HPDE6-E6E7 (cell line): ENCODE measurements around the gene TBCA.

Experiments
- DNase-seq: peaks from one replicate; pipeline ENCODE4 v3.0.0; 2011; ENCODE audit warnings: missing footprints; ENCODE audit errors: extremely low spot score

The TBCA gene, protein sequence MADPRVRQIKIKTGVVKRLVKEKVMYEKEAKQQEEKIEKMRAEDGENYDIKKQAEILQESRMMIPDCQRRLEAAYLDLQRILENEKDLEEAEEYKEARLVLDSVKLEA

DNA sequence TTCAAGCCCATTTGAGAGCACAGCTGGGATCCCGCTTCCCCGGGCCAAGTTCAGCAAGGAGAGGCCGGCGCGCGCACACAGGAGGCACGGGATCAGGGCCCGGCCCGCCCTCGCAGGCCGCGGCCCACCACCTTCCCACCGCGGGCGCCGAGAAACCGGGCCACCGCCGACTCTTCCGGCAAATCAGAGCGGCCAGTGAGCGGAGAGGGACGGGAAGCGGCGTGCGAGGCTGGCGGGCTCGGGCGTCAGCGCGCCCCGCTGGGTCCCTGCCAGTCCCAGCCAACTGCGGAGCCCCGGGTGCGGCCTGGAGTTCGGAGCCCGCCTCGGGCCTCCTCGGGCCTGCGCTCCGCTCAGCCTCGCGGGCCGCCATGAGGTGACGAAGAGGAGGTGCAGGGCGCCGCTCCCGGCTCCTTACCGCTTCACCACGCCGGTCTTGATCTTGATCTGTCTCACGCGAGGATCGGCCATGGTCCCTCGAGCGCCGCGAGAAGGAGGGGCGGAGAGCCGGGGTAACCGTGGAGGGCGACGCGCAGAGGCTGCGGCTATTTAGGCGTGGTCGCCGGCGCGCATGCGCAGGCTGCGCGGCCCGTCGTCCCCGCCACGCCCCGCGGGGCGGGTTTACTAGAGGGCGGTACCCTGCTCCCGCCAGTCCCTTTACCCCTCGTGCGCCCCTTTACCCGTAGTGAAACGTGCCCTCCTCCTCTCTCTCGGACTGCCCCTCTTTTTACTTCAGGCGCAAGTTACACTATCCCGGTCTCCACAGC lies at the start of gene TBCA:
TBCA (minus strand) TSS at position 550 of the 764 bp plus-strand sequence; CDS start at position 468, 82 bp downstream.
- DNase-seq = peak; percentile 63

GRCh38 chr5:77824981-77825380 lies 48.8 kb upstream of the TBCA start:
- DNase-seq = no peak

GRCh38 chr5:77816686-77817085 lies 40.5 kb upstream of the TBCA start:
- DNase-seq = peak; percentile 19

- DNase-seq = no peak
Observed at GRCh38 chr5:77812926-77813589, 36.9 kb upstream of the TBCA start.

GRCh38 chr5:77806213-77806843 lies 30.2 kb upstream of the TBCA start:
- no peak for DNase-seq

DNA sequence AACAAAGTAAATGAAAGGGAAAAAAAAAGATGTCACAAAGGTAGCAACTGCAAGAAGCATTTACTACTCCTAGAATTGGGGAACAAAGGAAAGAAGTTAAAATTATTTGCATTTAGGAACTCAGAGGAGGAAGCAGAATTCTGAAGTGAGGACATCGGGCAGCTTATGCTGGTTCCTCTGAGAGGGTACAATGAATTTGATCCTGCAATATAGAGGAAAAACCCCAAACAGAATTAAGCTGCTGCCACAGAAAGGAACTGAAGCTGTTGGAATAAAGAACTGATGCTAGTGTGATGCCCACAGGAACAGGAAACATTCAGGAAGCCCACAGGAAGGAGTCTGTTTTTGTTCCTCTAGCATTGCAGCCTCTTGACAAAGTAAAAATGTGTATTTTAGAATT lies 22.3 kb upstream of the TBCA start:
- DNase-seq = no peak

- DNase-seq = no peak
Observed at GRCh38 chr5:77797136-77797535, 21.0 kb upstream of the TBCA start.

GRCh38 chr5:77795846-77796245 lies 19.7 kb upstream of the TBCA start:
- DNase-seq = no peak

DNA sequence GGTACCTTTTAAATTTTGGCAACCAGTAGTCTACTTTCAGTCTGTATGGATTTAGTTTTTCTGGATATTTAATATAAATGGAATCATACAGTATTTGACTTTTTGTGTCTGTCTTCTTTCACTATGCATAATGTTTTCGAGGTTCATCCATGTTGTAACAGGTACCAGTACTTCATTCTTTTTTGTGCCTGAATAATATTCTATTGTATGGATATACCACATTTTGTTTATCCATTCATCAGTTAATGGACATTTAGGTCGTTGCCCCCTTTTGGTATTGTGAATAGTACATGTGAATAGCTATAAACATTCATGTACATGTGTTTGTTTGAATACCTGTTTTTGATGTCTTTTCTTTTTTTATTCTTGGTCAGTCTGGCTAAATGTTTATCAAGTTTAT lies 19.1 kb upstream of the TBCA start:
- no peak for DNase-seq

DNA sequence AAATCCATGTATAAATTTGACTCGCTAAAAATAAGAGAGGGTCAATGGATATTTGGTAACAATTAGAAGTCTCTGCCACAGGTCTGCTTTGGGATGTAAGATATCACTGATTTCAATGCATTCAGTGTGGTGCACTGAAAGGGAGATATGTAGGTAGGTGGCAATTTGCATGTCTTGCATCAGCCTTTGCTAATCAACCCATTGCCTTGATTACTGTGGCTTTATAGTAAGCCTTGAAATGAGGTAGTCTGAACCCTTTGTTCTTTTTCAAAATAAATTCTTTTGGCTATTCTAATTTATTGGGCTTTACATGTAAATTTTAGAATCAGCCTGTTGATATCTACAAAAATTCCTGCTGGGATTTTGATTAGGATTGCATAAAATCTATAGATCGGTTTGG lies 15.8 kb upstream of the TBCA start:
- no peak for DNase-seq

- DNase-seq = no peak
Observed at GRCh38 chr5:77791356-77791755, 15.2 kb upstream of the TBCA start.

GRCh38 chr5:77785229-77785628 lies 9.1 kb upstream of the TBCA start:
- DNase-seq = no peak

DNA sequence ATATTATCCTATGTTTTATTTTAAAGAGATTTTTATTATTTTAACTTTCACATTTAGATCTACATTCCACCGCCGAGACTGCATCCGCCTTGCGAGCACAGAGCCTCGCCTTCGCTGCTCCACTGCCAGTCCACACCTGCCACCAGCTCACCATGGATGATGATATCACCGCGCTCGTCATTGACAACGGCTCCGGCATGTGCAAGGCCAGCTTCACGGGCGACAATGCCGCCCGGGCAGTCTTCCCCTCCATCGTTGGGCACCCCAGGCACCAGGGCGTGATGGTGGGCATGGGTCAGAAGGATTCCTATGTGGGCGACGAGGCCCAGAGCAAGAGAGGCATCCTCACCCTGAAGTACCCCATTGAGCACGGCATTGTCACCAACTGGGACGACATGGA lies 8.6 kb upstream of the TBCA start:
- no peak for DNase-seq

DNA sequence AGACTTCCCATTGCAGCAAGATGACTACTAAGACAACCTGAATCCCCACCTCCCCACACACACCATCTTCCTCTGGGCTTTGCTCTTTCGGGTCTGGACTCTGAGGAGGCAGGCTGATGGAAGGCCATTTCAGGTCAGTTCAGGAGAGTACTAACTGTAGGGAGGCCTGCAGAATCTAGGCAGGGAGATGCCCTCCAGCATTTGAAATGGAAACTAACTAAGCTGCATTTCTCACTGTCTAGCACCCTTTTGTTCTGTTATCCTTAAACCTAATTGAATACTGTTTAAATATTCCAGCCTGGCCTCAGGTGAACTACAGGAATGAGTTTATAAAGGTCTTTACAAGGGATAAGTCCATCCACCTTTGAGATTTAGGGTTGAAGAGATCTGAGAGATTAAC lies 4.9 kb upstream of the TBCA start:
- DNase-seq = no peak

DNA sequence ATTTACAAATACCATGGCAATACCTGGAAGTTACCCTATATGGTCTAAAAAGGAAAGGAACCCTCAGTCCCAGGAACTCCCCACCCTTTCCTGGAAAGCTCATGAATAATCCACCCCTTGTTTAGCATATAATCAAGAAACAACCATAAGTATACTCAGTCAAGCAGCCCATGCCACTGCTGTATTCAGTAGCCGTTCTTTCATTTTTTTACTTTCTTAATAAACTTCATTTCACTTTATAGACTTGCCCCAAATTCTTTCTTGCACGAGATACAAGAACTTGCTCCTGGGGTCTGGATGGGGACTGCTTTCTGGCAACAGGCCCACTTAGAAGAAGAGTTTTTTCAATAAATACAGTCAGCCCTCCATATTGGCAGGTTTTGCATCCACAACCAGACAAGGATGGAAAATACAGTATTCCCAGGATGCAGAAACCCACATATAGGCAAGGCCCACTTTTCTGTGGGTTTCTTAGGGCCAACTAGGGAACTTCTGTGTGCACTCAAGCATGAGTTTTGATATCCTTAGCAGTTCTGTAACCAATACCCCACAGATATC lies 2.8 kb upstream of the TBCA start:
- DNase-seq = no peak

DNA sequence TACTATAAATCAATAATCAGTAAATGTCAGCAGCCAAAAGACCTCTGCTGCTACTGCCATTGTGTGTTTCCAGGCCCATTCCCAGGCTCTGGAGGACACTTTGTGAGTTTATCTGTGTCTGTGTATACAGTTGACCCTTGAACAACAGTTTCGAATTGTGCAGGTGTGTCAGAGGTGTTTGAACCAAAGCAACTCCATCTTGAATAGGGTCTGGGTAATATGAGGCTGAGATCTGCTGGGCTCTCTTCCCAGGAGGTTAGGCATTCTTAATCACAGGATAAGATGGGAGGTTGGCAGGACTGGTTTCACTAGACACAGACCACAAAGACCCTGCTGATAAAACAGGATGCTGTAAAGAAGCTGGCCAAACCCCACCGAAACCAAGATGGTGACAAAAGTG lies 2.3 kb upstream of the TBCA start:
- no peak for DNase-seq

- DNase-seq = no peak
Observed at GRCh38 chr5:77777911-77778310, 1.8 kb upstream of the TBCA start.

GRCh38 chr5:77777281-77777892 lies 1.2 kb upstream of the TBCA start:
- peak; percentile 41 for DNase-seq

GRCh38 chr5:77776554-77777206 lies 541 bp upstream of the TBCA start:
- no peak for DNase-seq

DNA sequence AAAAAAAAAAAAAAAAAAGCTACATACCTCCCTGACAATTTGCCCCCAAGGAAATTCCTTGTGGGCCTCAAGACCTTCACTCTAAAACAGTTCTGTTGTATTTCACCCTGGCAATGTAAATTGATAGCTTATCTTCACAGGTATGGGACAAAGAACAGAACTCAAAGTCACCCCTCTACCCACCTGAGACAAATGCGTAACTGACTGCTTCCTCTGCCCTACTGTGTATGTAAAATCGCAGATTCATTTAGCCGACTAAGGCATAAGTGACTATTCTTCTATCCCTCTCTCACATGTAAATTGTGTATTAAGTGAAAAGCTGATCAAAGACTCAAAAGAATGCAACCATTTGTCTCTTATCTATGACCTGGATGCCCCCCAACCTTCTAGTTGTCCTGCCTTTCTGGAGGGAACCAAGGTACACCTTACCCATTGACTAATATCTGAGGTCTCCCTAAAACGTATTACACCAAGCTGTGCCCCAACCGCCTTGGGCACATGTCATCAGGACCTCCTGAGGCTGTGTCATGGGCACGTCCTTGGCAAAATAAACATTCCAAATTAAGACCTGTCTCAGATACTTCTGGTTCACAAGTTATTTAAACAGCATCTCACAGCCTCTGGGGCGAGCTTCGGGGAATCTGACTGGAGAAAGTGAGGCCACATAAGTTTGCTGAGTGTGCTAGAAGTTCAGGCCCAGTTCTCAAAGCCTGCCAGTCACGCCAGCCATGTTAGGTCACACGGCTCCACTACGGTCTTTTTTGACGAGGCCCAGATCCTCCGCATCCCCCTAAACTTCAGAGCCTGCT lies 954 bp downstream of the TBCA start:
- no peak for DNase-seq
